ENCODE measurements around the gene GPR132. TPM values are rescaled to one million over a fixed set of nuclear protein-coding genes. Genes with fewer than 3 reads are reported as not detected.

The GPR132 gene
- total RNA-seq, 1 experiment from 2014 or later: 0.20 TPM

- Histone ChIP-seq H2BK20ac (ENCODE audit: low read depth, low read length, poor library complexity, severe bottlenecking) (no peak overlapping the region), H3K9ac (ENCODE audit: extremely low read depth, insufficient read length, low read length) (no peak overlapping the region), H3K4me1 (ENCODE audit: insufficient read depth, low read length) (no peaks in the 10 kb centered on the region; the same call in 1 of the 2 replicates), H3K23ac (ENCODE audit: insufficient read length, low read depth, low read length) (no peak overlapping the region), H3K27ac (ENCODE audit: insufficient read length, low read depth, low read length) (no peak overlapping the region), H3K14ac (ENCODE audit: insufficient read depth, low read length) (no peak overlapping the region), H3K79me2 (ENCODE audit: insufficient read depth, low read length) (no peaks in the 10 kb centered on the region), H4K91ac (ENCODE audit: insufficient read length, low read depth, low read length) (no peak overlapping the region), H4K5ac (ENCODE audit: insufficient read length, low read depth, low read length) (no peak overlapping the region), H2BK12ac (ENCODE audit: insufficient read length, low read depth, low read length) (no peak overlapping the region), H3K56ac (ENCODE audit: insufficient read length, low read depth, low read length) (no peak overlapping the region), H2AFZ (ENCODE audit: low read length) (no peak overlapping the region), H3K79me1 (ENCODE audit: insufficient read depth, low read depth, low read length, poor library complexity, severe bottlenecking) (no peaks in the 10 kb centered on the region), H4K8ac (replicated peaks; ENCODE audit: insufficient read length, low read depth, low read length) (no peak overlapping the region), H2BK15ac (ENCODE audit: low read depth, low read length) (no peak overlapping the region), H3K18ac (ENCODE audit: insufficient read length, low read depth, low read length) (no peak overlapping the region), H3K27me3 (ENCODE audit: insufficient read depth, low read length) (no peaks in the 10 kb centered on the region), H4K20me1 (ENCODE audit: control insufficient read depth, insufficient read depth, insufficient read length) (no peaks in the 10 kb centered on the region), H2BK120ac (ENCODE audit: low read depth, low read length, poor library complexity, severe bottlenecking) (no peak overlapping the region), H3K4ac (ENCODE audit: low read depth, low read length) (no peak overlapping the region), H2BK5ac (ENCODE audit: insufficient read length, low read length) (no peak overlapping the region), H3K23me2 (ENCODE audit: insufficient read length, low read depth, low read length, poor library complexity, severe bottlenecking) (no peaks in the 10 kb centered on the region), H3K4me2 (ENCODE audit: insufficient read depth, insufficient read length, low read length) (no peak overlapping the region), H2AK5ac (ENCODE audit: insufficient read length, low read length) (no peak overlapping the region), H3T11ph (ENCODE audit: low read length) (no peak overlapping the region), H3K9me3 (ENCODE audit: control insufficient read depth, low read depth, low read length) (no peaks in the 10 kb centered on the region)
- no peak for TF ChIP-seq CTCF (conservative IDR thresholded peaks at IDR 0.05)
- Mint-ChIP-seq H3K4me3 (no peak overlapping the region), H3K4me1 (peaks cover 4 to 14% of the 10 kb centered on the region in 2 experiments), H3K36me3 (ENCODE audit: insufficient read depth in 1 of 3, low read depth in 3 of 3) (peaks cover 0 to 4% (median 2%) of the 10 kb centered on the region in 3 experiments; a peak in 3 of 7 replicates), H3K27me3 (ENCODE audit: low read depth) (peaks cover 42% of the 10 kb centered on the region), H3K27ac (no peak overlapping the region), H3K9me3 (peaks cover 10% of the 10 kb centered on the region in 2 experiments)
- DNase-seq: no peak
- no CpG with 5 or more reads among the region's 17 CpGs for WGBS (ENCODE audit: extremely low coverage, insufficient read length, low lambda C conversion rate)
Measured at GRCh38 chr14:105080161-105080560, 14.9 kb upstream of the GPR132 start.

All from H9 (cell line).